Activated CD4-positive, alpha-beta T cell treated with anti-CD3 and anti-CD28 coated beads for 36 hours (primary cell): ENCODE measurements around the gene OGFOD3. TPM values are rescaled to one million over a fixed set of nuclear protein-coding genes. Genes with fewer than 3 reads are reported as not detected.
"Not testable (repeated sequence)": the region's sequence is repeated elsewhere in the genome, so short reads cannot be mapped to it uniquely, and the experiment has no call there.

Source experiments
- ATAC-seq: fragments of 200-7000 bp; cut with Tn5 transposase; one replicate; pipeline ENCODE4 v1.10.0; 2021; ENCODE audit warnings: mild to moderate bottlenecking, moderate library complexity
- CTCF ChIA-PET: fragments of 350-600 bp; sonication (Branson Sonifier 250); formaldehyde crosslinking; loops from one replicate; lab custom pipeline; 2021; ENCODE audit warnings: antibody characterized with exemption; lab: Charles Lee
- POLR2A ChIA-PET: fragments of 350-600 bp; sonication (Branson Sonifier 250); formaldehyde crosslinking; loops from one replicate; lab custom pipeline; 2021; ENCODE audit warnings: antibody characterized with exemption, inconsistent platforms; lab: Charles Lee
- DNase-seq: peaks from one replicate; pipeline ENCODE4 v3.0.0-alpha.2; 2020
- H3K27ac Mint-ChIP-seq: one replicate; pipeline ENCODE4 v1.8.0; 2021; ENCODE audit warnings: mixed read lengths
- H3K27me3 Mint-ChIP-seq: one replicate; pipeline ENCODE4 v1.8.0; 2021; ENCODE audit warnings: mixed read lengths
- H3K36me3 Mint-ChIP-seq: one replicate; pipeline ENCODE4 v1.8.0; 2021; ENCODE audit warnings: low read depth, mixed read lengths
- H3K4me1 Mint-ChIP-seq: one replicate; pipeline ENCODE4 v1.8.0; 2021; ENCODE audit warnings: mixed read lengths
- H3K4me3 Mint-ChIP-seq: one replicate; pipeline ENCODE4 v1.8.0; 2021; ENCODE audit warnings: mild to moderate bottlenecking, moderate library complexity, mixed read lengths
- H3K9me3 Mint-ChIP-seq: one replicate; pipeline ENCODE4 v1.8.0; 2021; ENCODE audit warnings: low read depth, mixed read lengths
- intact Hi-C, 2 experiments: fragments of 100-400 bp; cut with DNase I in 1 of 2; cut with micrococcal nuclease in 1 of 2; formaldehyde crosslinking; loops; one replicate each; pipeline versions ENCODE4 v1.14.2 to v1.15.1; 2022 to 2024; cut with DNase I, micrococcal nuclease
- total RNA-seq, 2 experiments: library from RNA; stranded (reverse); gene quantifications; one replicate each; pipeline ENCODE4 v1.2.3, GENCODE V29; 2021

Gene OGFOD3
- total RNA-seq, 2 experiments from 2014 or later: 20.0 to 22.3 TPM

- ATAC-seq: no peak
- Mint-ChIP-seq H3K36me3 (no peaks in the 10 kb centered on the region), H3K4me1 (peaks cover 4% of the 10 kb centered on the region), H3K9me3 (no peaks in the 10 kb centered on the region), H3K4me3 (no peak overlapping the region), H3K27ac (no peak overlapping the region), H3K27me3 (peaks cover 9% of the 10 kb centered on the region)
- ChIA-PET POLR2A (no interaction called here), CTCF (interaction anchor here (0.7 to 1.3 kb wide), 2 partner anchors 13 to 64 kb away, joined by 3 read pairs; no protein-coding TSS in a partner anchor)
- intact Hi-C loops: loop anchor here (5.0 kb wide), 2 partner anchors 199 to 414 kb away; no protein-coding TSS in a partner anchor
- peak; percentile 3 for DNase-seq
Observed at GRCh38 chr17:82353484-82353883, 64.9 kb downstream of the OGFOD3 start.

GRCh38 chr17:82351713-82352488 lies 66.5 kb downstream of the OGFOD3 start:
- Mint-ChIP-seq H3K4me3 (no peak overlapping the region), H3K27me3 (peaks cover 6% of the 10 kb centered on the region), H3K27ac (no peak overlapping the region), H3K4me1 (no peaks in the 10 kb centered on the region), H3K9me3 (no peaks in the 10 kb centered on the region), H3K36me3 (no peaks in the 10 kb centered on the region)
- ChIA-PET POLR2A (interaction anchor here (0.7 kb wide), 1 partner anchor 298 kb away, joined by 3 read pairs; no protein-coding TSS in a partner anchor), CTCF (interaction anchor here (0.6 to 2.6 kb wide), 14 partner anchors 14 to 237 kb away, joined by 3 to 7 read pairs (median 4); partner anchors contain the start of gene HEXD)
- peak; percentile 92 for DNase-seq
- intact Hi-C loops: loop anchor here (1.0 to 5.0 kb wide), 6 partner anchors 62 to 415 kb away; no protein-coding TSS in a partner anchor
- peak; percentile 92 for ATAC-seq

GRCh38 chr17:82351254-82351712 lies 67.1 kb downstream of the OGFOD3 start:
- Mint-ChIP-seq H3K4me3 (no peak overlapping the region), H3K4me1 (peaks cover 5% of the 10 kb centered on the region), H3K27ac (no peak overlapping the region), H3K9me3 (no peaks in the 10 kb centered on the region), H3K27me3 (peaks cover 11% of the 10 kb centered on the region), H3K36me3 (no peaks in the 10 kb centered on the region)
- CTCF ChIA-PET: interaction anchor here (0.7 to 2.6 kb wide), 8 partner anchors 15 to 125 kb away, joined by 3 to 7 read pairs (median 3); partner anchors contain the start of gene HEXD
- intact Hi-C loops: loop anchor here (1.0 to 5.0 kb wide), 4 partner anchors 114 to 416 kb away; no protein-coding TSS in a partner anchor
- POLR2A ChIA-PET: interaction anchor here (0.6 kb wide), 1 partner anchor 42 kb away, joined by 3 read pairs; no protein-coding TSS in a partner anchor
- no peak for ATAC-seq
- peak; percentile 7 for DNase-seq

- POLR2A ChIA-PET: interaction anchor here (0.6 kb wide), 1 partner anchor 41 kb away, joined by 3 read pairs; no protein-coding TSS in a partner anchor
- intact Hi-C loops: loop anchor here (1.0 to 5.0 kb wide), 5 partner anchors 114 to 417 kb away; no protein-coding TSS in a partner anchor
- Mint-ChIP-seq H3K4me1 (peaks cover 6% of the 10 kb centered on the region), H3K27me3 (peaks cover 10% of the 10 kb centered on the region), H3K4me3 (no peak overlapping the region), H3K9me3 (no peaks in the 10 kb centered on the region), H3K27ac (no peak overlapping the region), H3K36me3 (no peaks in the 10 kb centered on the region)
- CTCF ChIA-PET: interaction anchor here (0.6 to 2.6 kb wide), 11 partner anchors 8 to 230 kb away, joined by 3 to 7 read pairs (median 3); partner anchors contain the start of gene TEX19
- ATAC-seq: peak; percentile 63
- DNase-seq: peak; percentile 81
Observed at GRCh38 chr17:82350182-82351030, 68.0 kb downstream of the OGFOD3 start.

GRCh38 chr17:82349287-82349701 lies 69.1 kb downstream of the OGFOD3 start:
- Mint-ChIP-seq H3K9me3 (no peaks in the 10 kb centered on the region), H3K36me3 (no peaks in the 10 kb centered on the region), H3K4me1 (peaks cover 6% of the 10 kb centered on the region), H3K27me3 (peaks cover 7% of the 10 kb centered on the region), H3K27ac (no peak overlapping the region), H3K4me3 (no peak overlapping the region)
- ChIA-PET CTCF (interaction anchor here (0.6 to 1.4 kb wide), 5 partner anchors 75 to 231 kb away, joined by 3 to 5 read pairs (median 3); no protein-coding TSS in a partner anchor), POLR2A (no interaction called here)
- intact Hi-C loops: no loop called here
- no peak for ATAC-seq
- DNase-seq: peak; percentile 3

- Mint-ChIP-seq H3K4me3 (no peak overlapping the region), H3K9me3 (no peaks in the 10 kb centered on the region), H3K36me3 (no peaks in the 10 kb centered on the region), H3K27me3 (peaks cover 7% of the 10 kb centered on the region), H3K27ac (no peak overlapping the region), H3K4me1 (peaks cover 6% of the 10 kb centered on the region)
- intact Hi-C loops: no loop called here
- ATAC-seq: no peak
- ChIA-PET CTCF (interaction anchor here (0.6 kb wide), 2 partner anchors 14 to 234 kb away, joined by 3 read pairs; no protein-coding TSS in a partner anchor), POLR2A (no interaction called here)
- no peak for DNase-seq
Observed at GRCh38 chr17:82348866-82349265, 69.5 kb downstream of the OGFOD3 start.

GRCh38 chr17:82348434-82348833 lies 70.0 kb downstream of the OGFOD3 start:
- ChIA-PET CTCF (interaction anchor here (0.6 kb wide), 2 partner anchors 14 to 235 kb away, joined by 3 read pairs; no protein-coding TSS in a partner anchor), POLR2A (no interaction called here)
- H3K27me3 Mint-ChIP-seq: peaks cover 7% of the 10 kb centered on the region
- H3K36me3 Mint-ChIP-seq: no peaks in the 10 kb centered on the region
- H3K27ac Mint-ChIP-seq: no peak overlapping the region
- H3K4me3 Mint-ChIP-seq: no peak overlapping the region
- DNase-seq: peak; percentile 1
- H3K9me3 Mint-ChIP-seq: no peaks in the 10 kb centered on the region
- peaks cover 6% of the 10 kb centered on the region for H3K4me1 Mint-ChIP-seq
- intact Hi-C loops: no loop called here
- no peak for ATAC-seq

GRCh38 chr17:82347994-82348393 lies 70.4 kb downstream of the OGFOD3 start:
- H3K27me3 Mint-ChIP-seq, CTCF ChIA-PET, DNase-seq, H3K4me3 Mint-ChIP-seq, H3K9me3 Mint-ChIP-seq, ATAC-seq, H3K36me3 Mint-ChIP-seq, intact Hi-C loops, H3K27ac Mint-ChIP-seq, H3K4me1 Mint-ChIP-seq, POLR2A ChIA-PET: not testable (repeated sequence)

- Mint-ChIP-seq H3K27ac (peak overlapping the region; percentile 80), H3K4me1 (peaks cover 6% of the 10 kb centered on the region), H3K9me3 (no peaks in the 10 kb centered on the region), H3K36me3 (no peaks in the 10 kb centered on the region), H3K4me3 (no peak overlapping the region), H3K27me3 (peaks cover 7% of the 10 kb centered on the region)
- POLR2A ChIA-PET: interaction anchor here (1.4 kb wide), 1 partner anchor 10 kb away, joined by 3 read pairs; no protein-coding TSS in a partner anchor
- CTCF ChIA-PET: interaction anchor here (0.6 to 1.4 kb wide), 3 partner anchors 13 to 89 kb away, joined by 3 to 5 read pairs (median 3); partner anchors contain the start of gene SECTM1
- DNase-seq: peak; percentile 13
- ATAC-seq: no peak
- intact Hi-C loops: no loop called here
Observed at GRCh38 chr17:82346342-82347300, 71.8 kb downstream of the OGFOD3 start.
